ENCODE measurements around the gene FUT3. TPM values are rescaled to one million over a fixed set of nuclear protein-coding genes. Genes with fewer than 3 reads are reported as not detected.
"Not testable (repeated sequence)": the region's sequence is repeated elsewhere in the genome, so short reads cannot be mapped to it uniquely, and the experiment has no call there.

FUT3 gene
- total and polyA plus RNA-seq, 2 of the 4 experiments (the other 2 are of a cell fraction) = not detected

DNA sequence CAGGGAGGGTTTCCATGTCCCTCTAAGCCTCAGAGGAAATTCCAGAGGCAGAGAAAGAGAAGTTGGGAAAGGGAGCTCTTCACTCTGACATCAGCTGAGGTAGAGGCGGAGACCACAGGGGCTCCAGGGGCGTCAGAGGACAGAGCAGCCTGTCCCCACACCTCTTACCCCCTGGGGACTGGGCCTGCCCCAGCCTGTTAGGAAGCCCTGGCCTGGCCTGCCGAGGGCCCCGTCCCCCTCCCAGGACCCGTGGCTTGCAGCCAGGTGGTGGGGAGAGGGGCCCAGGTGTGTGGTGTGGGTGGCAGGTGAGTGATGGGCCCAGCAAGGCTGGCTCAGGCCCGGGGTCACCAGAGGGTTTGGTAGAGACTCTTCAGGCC, 9.5 kb downstream of the FUT3 start:
- H3K9me3 ChIP-seq (ENCODE audit: control insufficient read depth, insufficient read depth, low read length); H2AFZ ChIP-seq (replicated peaks; ENCODE audit: low read length, poor library complexity); H2BK15ac ChIP-seq (ENCODE audit: low read depth, low read length); in situ Hi-C loops (cut with MboI; ENCODE audit: low sequenced_read_pairs); CTCF ChIA-PET; H3K79me1 ChIP-seq (ENCODE audit: low read depth in 1 of 2, low read length in 2 of 2); H2BK5ac ChIP-seq (ENCODE audit: low read depth, low read length, poor library complexity, severe bottlenecking); H3K9me1 ChIP-seq (ENCODE audit: insufficient read depth, low read length); H3K14ac ChIP-seq (replicated peaks; ENCODE audit: low read depth, low read length); POLR2A ChIA-PET (ENCODE audit: unreplicated experiment); H3K36me3 ChIP-seq (ENCODE audit: control insufficient read depth, insufficient read depth, low read length); H3K18ac ChIP-seq (ENCODE audit: low read depth, low read length); H3K9ac ChIP-seq (ENCODE audit: low read depth, low read length); H3K27ac ChIP-seq (ENCODE audit: insufficient read depth, low read length); H2AK9ac ChIP-seq (replicated peaks; ENCODE audit: low read depth, low read length, poor library complexity); H4K91ac ChIP-seq (ENCODE audit: insufficient read depth, low read depth, low read length); H3K4me2 ChIP-seq (ENCODE audit: low read depth, low read length); H2AK5ac ChIP-seq (ENCODE audit: low read depth, low read length); H4K5ac ChIP-seq (ENCODE audit: low read depth, low read length); H4K8ac ChIP-seq (ENCODE audit: low read depth in 2 of 2, low read length in 2 of 2); H3K4me1 ChIP-seq (ENCODE audit: control insufficient read depth, insufficient read depth, low read length); H3K56ac ChIP-seq (ENCODE audit: extremely low read depth, insufficient read depth, low read length); H3K23ac ChIP-seq (ENCODE audit: low read depth, low read length); DNase-seq; H3K4ac ChIP-seq (ENCODE audit: low read depth, low read length); ATAC-seq (ENCODE audit: low read depth); H3K4me3 ChIP-seq (ENCODE audit: insufficient read depth, low read depth, low read length); intact Hi-C loops (cut with micrococcal nuclease); BruUV-seq (replicated peaks); H2BK120ac ChIP-seq (ENCODE audit: low read depth, low read length); dilution Hi-C loops (cut with HindIII; ENCODE audit: low sequenced_read_pairs, unreplicated experiment); H4K20me1 ChIP-seq (ENCODE audit: insufficient read depth, low read length); H2BK20ac ChIP-seq (ENCODE audit: low read depth, low read length): not testable (repeated sequence)
- WGBS, 2 experiments (ENCODE audit: extremely low coverage in 2 of 2, insufficient read length in 1 of 2) = no CpG with 5 or more reads among the region's 6 CpGs
- peaks cover 12% of the 10 kb centered on the region; the same call in 1 of the 2 replicates for H3K27me3 ChIP-seq (ENCODE audit: control insufficient read depth, insufficient read depth, low read length)
